Neuronal stem cell (in vitro differentiated cells): ENCODE data around the gene ERCC5.

ENCODE experiments used
- DNase-seq: peaks from one replicate; pipeline ENCODE4 v3.0.0-alpha.2; 2013; ENCODE audit warnings: low spot score
- H2AFZ ChIP-seq: one replicate; pipeline ENCODE4 v1.6.1; 2013; ENCODE audit warnings: mild to moderate bottlenecking, low read length, inconsistent platforms
- H2AK5ac ChIP-seq: 2 replicates; pipeline ENCODE4 v1.6.1; 2013; ENCODE audit warnings: low read depth, mild to moderate bottlenecking, inconsistent platforms, low read length, moderate library complexity, mixed read lengths
- H2BK120ac ChIP-seq: 2 replicates; pipeline ENCODE4 v1.6.1; 2013; ENCODE audit warnings: low read depth, mild to moderate bottlenecking, inconsistent platforms, low read length, moderate library complexity, mixed read lengths
- H2BK12ac ChIP-seq: one replicate; pipeline ENCODE4 v1.6.1; 2013; ENCODE audit warnings: low read length, inconsistent platforms
- H2BK15ac ChIP-seq: 2 replicates; pipeline ENCODE4 v1.6.1; 2013; ENCODE audit warnings: mild to moderate bottlenecking, low read length, inconsistent platforms, mixed read lengths
- H2BK5ac ChIP-seq: one replicate; pipeline ENCODE4 v1.6.1; 2013; ENCODE audit warnings: inconsistent platforms, mild to moderate bottlenecking, low read length, moderate library complexity
- H3K14ac ChIP-seq: one replicate; pipeline ENCODE4 v1.6.1; 2013; ENCODE audit warnings: low read length, inconsistent platforms
- H3K18ac ChIP-seq: 2 replicates; pipeline ENCODE4 v1.6.1; 2013; ENCODE audit warnings: low read length, inconsistent platforms
- H3K23ac ChIP-seq: 2 replicates; pipeline ENCODE4 v1.6.1; 2013; ENCODE audit warnings: low read depth, mild to moderate bottlenecking, mixed read lengths, low read length, inconsistent platforms; ENCODE audit not compliant: poor library complexity
- H3K27ac ChIP-seq: replicated peaks from 3 replicates; pipeline ENCODE4 v1.5.1; 2013; ENCODE audit warnings: low read length, inconsistent platforms
- H3K27me3 ChIP-seq, 3 experiments: 2 replicates each; pipeline ENCODE4 v1.6.1; 2013; ENCODE audit warnings: low read length in 3 of 3, mild to moderate bottlenecking in 2 of 3, inconsistent platforms in 1 of 3, low read depth in 1 of 3, mixed read lengths in 1 of 3, moderate library complexity in 1 of 3; ENCODE audit not compliant: control insufficient read depth in 3 of 3, insufficient read depth in 3 of 3
- H3K36me3 ChIP-seq, 2 donors: replicated peaks in 1 of 2; 2 replicates each; pipeline ENCODE4 v1.6.1; 2013; ENCODE audit warnings: low read length in 2 of 2; ENCODE audit not compliant: control insufficient read depth in 2 of 2, insufficient read depth in 2 of 2
- H3K4ac ChIP-seq: 2 replicates; pipeline ENCODE4 v1.6.1; 2013; ENCODE audit warnings: inconsistent platforms, mild to moderate bottlenecking, low read length, moderate library complexity
- H3K4me1 ChIP-seq, 2 donors: 1 replicate in 1 of 2; 2 replicates in 1 of 2; pipeline ENCODE4 v1.6.1; 2013; ENCODE audit warnings: low read length in 2 of 2, low read depth in 1 of 2; ENCODE audit not compliant: control insufficient read depth in 2 of 2, insufficient read depth in 1 of 2
- H3K4me2 ChIP-seq: one replicate; pipeline ENCODE4 v1.6.1; 2013; ENCODE audit warnings: mild to moderate bottlenecking, low read length, inconsistent platforms; ENCODE audit not compliant: insufficient read depth, poor library complexity, severe bottlenecking
- H3K4me3 ChIP-seq, 2 donors: 2 replicates each; pipeline ENCODE4 v1.5.1; 2013; ENCODE audit warnings: low read length in 2 of 2, mild to moderate bottlenecking in 2 of 2, inconsistent platforms in 1 of 2, moderate library complexity in 1 of 2
- H3K79me1 ChIP-seq: one replicate; pipeline ENCODE4 v1.6.1; 2013; ENCODE audit warnings: low read depth, mild to moderate bottlenecking, inconsistent platforms, low read length, moderate library complexity
- H3K9ac ChIP-seq: one replicate; pipeline ENCODE4 v1.6.1; 2013; ENCODE audit warnings: mild to moderate bottlenecking, low read depth, low read length, inconsistent platforms; ENCODE audit not compliant: poor library complexity
- H3K9me3 ChIP-seq, 2 donors: replicated peaks in 1 of 2; 2 replicates each; pipeline versions ENCODE3 to v1.6.1; 2013; ENCODE audit warnings: low read length in 2 of 2, mild to moderate bottlenecking in 2 of 2, inconsistent platforms in 1 of 2, low read depth in 1 of 2, mixed read lengths in 1 of 2, moderate library complexity in 1 of 2; ENCODE audit not compliant: control insufficient read depth in 2 of 2, insufficient read depth in 1 of 2
- H4K8ac ChIP-seq: one replicate; pipeline ENCODE4 v1.6.1; 2013; ENCODE audit warnings: low read depth, mild to moderate bottlenecking, inconsistent platforms, low read length, moderate library complexity
- H4K91ac ChIP-seq: one replicate; pipeline ENCODE4 v1.6.1; 2013; ENCODE audit warnings: low read length, low read depth, mild to moderate bottlenecking, inconsistent platforms; ENCODE audit not compliant: poor library complexity
- WGBS, 2 donors: extraction: QIAGEN DNeasy Blood & Tissue Kit; methylation state at CpG; one replicate each; pipeline ENCODE4 v1.1.7; 2013; ENCODE audit warnings: missing lambda C conversion rate in 2 of 2, mixed read lengths in 1 of 2; ENCODE audit not compliant: insufficient read length in 2 of 2, insufficient replicate concordance in 1 of 2; ENCODE audit errors: extremely low coverage in 2 of 2; 5-methylcytosine and 5-hydroxymethylcytosine counted together

The ERCC5 gene

DNA sequence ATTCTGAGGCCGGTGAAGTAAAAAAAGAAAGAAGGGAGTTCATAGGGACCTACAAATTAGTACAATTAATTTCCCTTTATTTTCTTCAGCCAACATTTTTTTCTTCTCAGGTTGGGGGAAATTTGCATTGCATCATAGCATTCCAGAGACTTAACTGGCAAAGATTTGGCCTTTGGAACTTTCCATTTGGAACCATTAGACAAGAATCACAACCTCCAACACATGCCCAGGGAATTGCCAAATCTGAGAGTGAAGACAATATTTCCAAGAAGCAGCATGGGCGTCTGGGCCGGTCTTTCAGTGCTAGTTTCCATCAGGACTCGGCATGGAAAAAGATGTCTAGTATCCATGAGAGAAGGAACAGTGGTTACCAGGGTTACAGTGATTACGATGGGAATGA is 6.4 kb upstream of the ERCC5 start:
- H2BK120ac ChIP-seq, result no peak overlapping the region
- H3K79me1 ChIP-seq, result no peaks in the 10 kb centered on the region
- no peak overlapping the region for H3K27ac ChIP-seq
- H3K9me3 ChIP-seq, result no peaks in the 10 kb centered on the region
- no peak for DNase-seq
- H2BK12ac ChIP-seq, result no peak overlapping the region
- H4K8ac ChIP-seq, result no peak overlapping the region
- WGBS, 2 donors, result no CpG with 5 or more reads among the region's 5 CpGs
- H3K4me3 ChIP-seq, result no peak overlapping the region
- no peak overlapping the region for H3K9ac ChIP-seq
- peaks cover 0 to 58% of the 10 kb centered on the region in 2 donors for H3K36me3 ChIP-seq
- no peak overlapping the region for H4K91ac ChIP-seq
- no peak overlapping the region for H2AK5ac ChIP-seq
- H2BK15ac ChIP-seq, result no peak overlapping the region
- H3K4me2 ChIP-seq, result no peak overlapping the region
- no peaks in the 10 kb centered on the region for H3K27me3 ChIP-seq
- H3K23ac ChIP-seq, result no peak overlapping the region
- H3K14ac ChIP-seq, result no peak overlapping the region
- H3K18ac ChIP-seq, result no peak overlapping the region
- no peak overlapping the region for H2BK5ac ChIP-seq
- no peak overlapping the region for H3K4ac ChIP-seq
- no peak overlapping the region for H2AFZ ChIP-seq
- H3K4me1 ChIP-seq, result no peaks in the 10 kb centered on the region

DNA sequence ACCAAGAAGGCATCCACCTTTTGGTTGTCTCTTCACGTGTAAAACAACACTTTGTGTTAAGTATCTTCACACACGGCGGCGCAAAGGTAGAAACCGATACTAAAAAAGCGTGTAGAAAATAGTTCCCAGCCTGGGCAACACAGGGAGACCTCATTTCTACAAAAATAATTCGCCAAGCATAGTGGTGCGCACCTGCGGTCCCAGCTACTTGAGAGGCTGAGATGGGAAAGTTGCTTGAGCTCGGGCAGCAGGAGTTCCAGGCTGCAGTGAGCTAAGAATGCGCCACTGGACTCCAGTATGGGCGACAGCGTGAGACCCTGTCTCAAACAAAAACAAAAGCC is 573 bp upstream of the ERCC5 start:
- H3K9me3 ChIP-seq, result no peaks in the 10 kb centered on the region
- H3K4me2 ChIP-seq, result peak overlapping the region; percentile 67
- WGBS, 2 donors, result no CpG with 5 or more reads among the region's 13 CpGs
- H3K4ac ChIP-seq, result no peak overlapping the region
- H3K27me3 ChIP-seq, result no peaks in the 10 kb centered on the region
- H2BK12ac ChIP-seq, result no peak overlapping the region
- H3K36me3 ChIP-seq, result peaks cover 0 to 9% of the 10 kb centered on the region in 2 donors
- H3K27ac ChIP-seq, result peak overlapping the region; percentile 38
- peak overlapping the region; percentile 88 for H2AFZ ChIP-seq
- H2BK5ac ChIP-seq, result peak overlapping the region; percentile 44
- DNase-seq, result no peak
- peak overlapping the region; percentile 86 to 91 for H3K4me3 ChIP-seq
- no peak overlapping the region for H2BK120ac ChIP-seq
- H4K91ac ChIP-seq, result no peak overlapping the region
- H3K9ac ChIP-seq, result peak overlapping the region; percentile 63
- no peak overlapping the region for H2BK15ac ChIP-seq
- no peak overlapping the region for H3K14ac ChIP-seq
- H3K18ac ChIP-seq, result no peak overlapping the region
- no peak overlapping the region for H2AK5ac ChIP-seq
- no peaks in the 10 kb centered on the region for H3K79me1 ChIP-seq
- no peak overlapping the region for H4K8ac ChIP-seq
- H3K23ac ChIP-seq, result no peak overlapping the region
- H3K4me1 ChIP-seq, result peaks cover 0 to 3% of the 10 kb centered on the region in 2 donors

DNA sequence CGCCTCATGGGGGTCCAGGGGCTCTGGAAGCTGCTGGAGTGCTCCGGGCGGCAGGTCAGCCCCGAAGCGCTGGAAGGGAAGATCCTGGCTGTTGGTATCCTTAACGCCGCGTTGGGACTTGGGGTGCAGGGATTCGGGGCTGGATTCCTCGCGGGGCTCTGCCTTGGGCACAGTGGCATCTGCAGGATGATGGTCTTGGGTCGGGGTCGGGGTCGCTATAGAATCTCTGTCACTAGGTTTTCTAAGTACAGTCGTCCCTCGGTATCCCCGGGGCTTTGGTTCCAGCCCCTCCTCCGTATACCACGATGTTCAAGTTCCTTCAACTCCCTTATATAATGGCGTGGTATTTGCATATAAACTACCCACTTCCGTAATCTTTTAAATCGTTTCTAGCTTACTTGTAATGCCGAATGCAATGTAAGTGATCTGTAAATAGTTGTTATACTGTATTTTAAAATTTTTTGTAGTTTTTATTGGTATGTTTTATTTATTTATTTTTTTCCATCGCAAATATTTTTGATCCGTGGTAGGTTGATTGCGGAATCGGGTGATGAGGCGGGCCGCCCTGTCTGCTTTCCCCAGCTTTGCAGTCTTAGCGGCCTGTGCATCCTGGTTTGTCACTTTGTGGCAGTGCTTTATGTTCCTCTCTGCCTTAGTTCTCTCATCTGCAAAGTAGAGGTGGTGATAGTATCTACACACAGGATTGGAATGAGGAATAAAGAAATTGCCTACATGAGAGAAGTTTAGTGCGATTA is 606 bp downstream of the ERCC5 start:
- peak overlapping the region; percentile 44 for H3K23ac ChIP-seq
- H2BK12ac ChIP-seq, result no peak overlapping the region
- peak overlapping the region; percentile 88 for H2AFZ ChIP-seq
- no peak overlapping the region for H2AK5ac ChIP-seq
- peaks cover 0 to 3% of the 10 kb centered on the region in 2 donors for H3K4me1 ChIP-seq
- peaks cover 0 to 7% of the 10 kb centered on the region in 2 donors for H3K36me3 ChIP-seq
- H2BK5ac ChIP-seq, result peak overlapping the region; percentile 44
- H4K8ac ChIP-seq, result no peak overlapping the region
- H3K27me3 ChIP-seq, result no peaks in the 10 kb centered on the region
- H3K14ac ChIP-seq, result peak overlapping the region; percentile 77
- peak overlapping the region; percentile 97 for H3K9ac ChIP-seq
- DNase-seq, result no peak
- WGBS, 2 donors, result no CpG with 5 or more reads among the region's 31 CpGs
- H3K4me2 ChIP-seq, result peak overlapping the region; percentile 78
- peak overlapping the region; percentile 86 to 91 for H3K4me3 ChIP-seq
- peak overlapping the region; percentile 85 for H3K27ac ChIP-seq
- no peak overlapping the region for H4K91ac ChIP-seq
- H2BK15ac ChIP-seq, result peak overlapping the region; percentile 79
- H3K9me3 ChIP-seq, result no peaks in the 10 kb centered on the region
- H3K18ac ChIP-seq, result no peak overlapping the region
- no peaks in the 10 kb centered on the region for H3K79me1 ChIP-seq
- no peak overlapping the region for H3K4ac ChIP-seq
- no peak overlapping the region for H2BK120ac ChIP-seq

DNA sequence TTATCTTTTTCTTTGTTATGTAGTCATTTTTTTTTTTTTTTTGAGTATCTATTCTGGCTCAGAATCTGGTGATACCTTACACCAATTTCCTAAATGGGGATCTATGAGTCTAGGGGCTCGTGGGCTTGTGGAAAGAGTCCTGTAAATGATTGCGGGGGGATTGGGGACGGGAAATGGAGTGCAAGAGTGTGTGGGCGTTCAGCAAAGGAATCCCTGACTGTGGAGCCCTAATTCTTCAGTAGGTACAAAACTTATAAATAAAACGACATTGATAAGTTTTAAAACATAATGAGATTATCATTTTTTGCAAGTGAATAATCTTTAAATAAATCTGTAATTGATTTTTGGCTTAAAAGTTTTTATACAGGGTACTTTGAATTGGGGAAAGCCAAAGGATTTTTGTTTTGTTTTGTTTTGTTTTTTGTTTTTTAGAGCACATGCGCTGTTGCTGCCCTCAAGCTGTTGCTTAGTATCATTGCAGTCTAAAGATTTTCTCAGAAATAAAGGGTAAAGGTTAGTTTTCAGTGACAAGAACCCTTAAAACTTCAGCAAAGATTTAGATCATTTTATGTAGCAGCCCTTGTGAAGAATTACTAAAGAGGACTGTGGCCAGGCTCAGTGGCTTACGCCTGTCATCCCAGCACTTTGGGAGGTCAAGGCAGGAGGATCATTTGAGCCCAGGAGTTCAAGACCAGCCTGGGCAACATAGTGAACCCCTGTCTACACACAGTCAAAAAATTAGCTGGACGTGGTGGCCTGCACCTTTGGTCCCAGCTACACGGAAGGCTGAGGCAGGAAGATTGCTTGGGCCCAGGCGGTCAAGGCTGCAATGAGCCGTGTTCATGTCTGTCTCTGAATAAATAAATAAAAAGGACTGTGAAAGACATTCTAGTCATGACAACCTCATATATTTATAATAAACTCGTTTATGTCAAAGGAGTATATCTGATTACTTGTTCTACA is 1.7 kb downstream of the ERCC5 start:
- H3K4me2 ChIP-seq, result peak overlapping the region; percentile 18
- H2AFZ ChIP-seq, result peak overlapping the region; percentile 88
- no peak overlapping the region for H3K18ac ChIP-seq
- no peak overlapping the region for H3K4ac ChIP-seq
- no peak overlapping the region for H2BK5ac ChIP-seq
- peak overlapping the region in 1 of 2 donors; percentile 91 for H3K4me3 ChIP-seq
- no peaks in the 10 kb centered on the region for H3K79me1 ChIP-seq
- H2BK12ac ChIP-seq, result no peak overlapping the region
- no peaks in the 10 kb centered on the region for H3K27me3 ChIP-seq
- no peak overlapping the region for H2BK120ac ChIP-seq
- no peak overlapping the region for H4K8ac ChIP-seq
- H3K4me1 ChIP-seq, result peaks cover 0 to 3% of the 10 kb centered on the region in 2 donors
- peaks cover 0 to 10% of the 10 kb centered on the region in 2 donors for H3K36me3 ChIP-seq
- no peaks in the 10 kb centered on the region for H3K9me3 ChIP-seq
- WGBS, 2 donors, result no CpG with 5 or more reads among the region's 12 CpGs
- H2AK5ac ChIP-seq, result no peak overlapping the region
- no peak overlapping the region for H3K14ac ChIP-seq
- H3K23ac ChIP-seq, result no peak overlapping the region
- H3K9ac ChIP-seq, result no peak overlapping the region
- H4K91ac ChIP-seq, result no peak overlapping the region
- no peak overlapping the region for H3K27ac ChIP-seq
- DNase-seq, result no peak
- H2BK15ac ChIP-seq, result no peak overlapping the region
